ENCODE results near the gene COMMD4.
"Not testable (repeated sequence)": the region's sequence is repeated elsewhere in the genome, so short reads cannot be mapped to it uniquely, and the experiment has no call there.

GRCh38 chr15:75332093-75332492 lies 3.8 kb upstream of the COMMD4 start:
- not testable (repeated sequence) for TF ChIP-seq YY1 (IDR thresholded peaks at IDR 0.05; ENCODE audit: low read depth, low read length); CREB1 (IDR thresholded peaks at IDR 0.05; ENCODE audit: low read depth); POLR2AphosphoS5 (IDR thresholded peaks at IDR 0.05; ENCODE audit: low read length)

Measured in GM12878 (cell line).